GM12878 (cell line): ENCODE measurements around the gene SQSTM1. TPM values are rescaled to one million over a fixed set of nuclear protein-coding genes. Genes with fewer than 3 reads are reported as not detected.

Source experiments
- ATF3 ChIP-seq: IDR thresholded peaks from 2 replicates; pipeline ENCODE4 v1.6.1; 2011; ENCODE audit warnings: low read depth, mild to moderate bottlenecking, low read length, moderate library complexity, borderline replicate concordance; ENCODE audit errors: extremely low read depth
- ATF7 ChIP-seq: fragments of 450-650 bp; IDR thresholded peaks from 2 replicates; pipeline ENCODE4 v1.6.1; 2016; ENCODE audit warnings: low read depth, mild to moderate bottlenecking
- BCL3 ChIP-seq: IDR thresholded peaks from 2 replicates; pipeline ENCODE4 v1.6.1; 2011; ENCODE audit warnings: borderline replicate concordance, low read depth, mild to moderate bottlenecking, moderate library complexity, low read length; ENCODE audit not compliant: insufficient read depth, poor library complexity, severe bottlenecking
- CTCF ChIP-seq, 3 experiments: IDR thresholded peaks in 2 of 3; conservative IDR thresholded peaks in 1 of 3; 2 replicates each; pipeline ENCODE4 v1.5.1; 2011; ENCODE audit warnings: low read depth in 3 of 3, low read length in 3 of 3, mild to moderate bottlenecking in 3 of 3, control low read depth in 2 of 3, moderate library complexity in 2 of 3, inconsistent platforms in 1 of 3, mixed read lengths in 1 of 3; ENCODE audit not compliant: control insufficient read depth in 2 of 3, insufficient read depth in 1 of 3; ENCODE audit errors: extremely low read depth in 1 of 3
- EP300 ChIP-seq, 2 experiments: fragments of 150-350 bp in 1 of 2; IDR thresholded peaks; 2 replicates each; pipeline ENCODE4 v1.6.1; 2011 to 2012; ENCODE audit warnings: low read depth in 2 of 2, low read length in 2 of 2, borderline replicate concordance in 1 of 2, improper control_type of control experiment in 1 of 2, inconsistent platforms in 1 of 2; ENCODE audit not compliant: control insufficient read depth in 1 of 2
- ETV6 ChIP-seq, 2 experiments: fragments of 450-650 bp in 1 of 2; IDR thresholded peaks in 1 of 2; conservative IDR thresholded peaks in 1 of 2; 2 replicates each; pipeline ENCODE4 v1.6.1; 2014; ENCODE audit warnings: antibody characterized with exemption in 1 of 2, borderline replicate concordance in 1 of 2, low read depth in 1 of 2, mild to moderate bottlenecking in 1 of 2, moderate library complexity in 1 of 2
- FOXK2 ChIP-seq: fragments of 450-650 bp; IDR thresholded peaks from 2 replicates; pipeline ENCODE4 v1.6.1; 2017; ENCODE audit warnings: mild to moderate bottlenecking, moderate library complexity
- GABPA ChIP-seq: IDR thresholded peaks from 2 replicates; pipeline ENCODE4 v1.6.1; 2014; ENCODE audit warnings: antibody characterized with exemption, low read depth, mild to moderate bottlenecking, inconsistent platforms
- GATAD2B ChIP-seq: fragments of 450-650 bp; conservative IDR thresholded peaks from 2 replicates; pipeline ENCODE4 v1.6.1; 2017; ENCODE audit warnings: low read depth, mild to moderate bottlenecking, moderate library complexity
- HSF1 ChIP-seq: fragments of 150-350 bp; IDR thresholded peaks from 2 replicates; pipeline ENCODE4 v1.6.1; 2014; ENCODE audit warnings: mild to moderate bottlenecking, low read depth, low read length
- IKZF2 ChIP-seq, 2 experiments: fragments of 450-650 bp; IDR thresholded peaks; 2 replicates each; pipeline ENCODE4 v1.6.1; 2017; ENCODE audit warnings: mild to moderate bottlenecking in 2 of 2, moderate library complexity in 2 of 2
- JUNB ChIP-seq: IDR thresholded peaks from 2 replicates; pipeline ENCODE4 v1.6.1; 2016; ENCODE audit warnings: antibody characterized with exemption, mild to moderate bottlenecking
- KAT2A ChIP-seq: conservative IDR thresholded peaks from 2 replicates; pipeline ENCODE4 v1.6.1; 2011; ENCODE audit warnings: low read depth, low read length; ENCODE audit not compliant: control insufficient read depth
- KDM1A ChIP-seq: fragments of 200-600 bp; sonication (generic); IDR thresholded peaks from 2 replicates; pipeline ENCODE4 v1.6.1; 2016; ENCODE audit warnings: borderline replicate concordance
- NFXL1 ChIP-seq: fragments of 450-650 bp; IDR thresholded peaks from 2 replicates; pipeline ENCODE4 v1.6.1; 2017; ENCODE audit warnings: antibody characterized with exemption, mild to moderate bottlenecking, borderline replicate concordance
- PAX8 ChIP-seq: fragments of 450-650 bp; IDR thresholded peaks from 2 replicates; pipeline ENCODE4 v1.6.1; 2017; ENCODE audit warnings: mild to moderate bottlenecking, moderate library complexity
- POU2F2 ChIP-seq: IDR thresholded peaks from 3 replicates; pipeline ENCODE4 v1.6.1; 2011; ENCODE audit warnings: low read depth, mild to moderate bottlenecking, low read length, borderline replicate concordance
- RAD51 ChIP-seq: fragments of 450-650 bp; IDR thresholded peaks from 2 replicates; pipeline ENCODE4 v1.6.1; 2016; ENCODE audit warnings: moderate library complexity, mild to moderate bottlenecking, inconsistent platforms
- SP1 ChIP-seq: IDR thresholded peaks from one replicate; pipeline ENCODE4 v1.6.1; 2011; ENCODE audit warnings: low read depth, low read length
- SPI1 ChIP-seq: IDR thresholded peaks from 2 replicates; pipeline ENCODE4 v1.6.1; 2011; ENCODE audit warnings: low read depth, mild to moderate bottlenecking, low read length, moderate library complexity, borderline replicate concordance; ENCODE audit not compliant: insufficient read depth
- SREBF2 ChIP-seq: IDR thresholded peaks from 2 replicates; pipeline ENCODE4 v1.6.1; 2012; ENCODE audit warnings: mild to moderate bottlenecking, low read length
- TBL1XR1 ChIP-seq: IDR thresholded peaks from 2 replicates; pipeline ENCODE4 v1.6.1; 2012; ENCODE audit warnings: low read depth, low read length, improper control_type of control experiment
- USF1 ChIP-seq: IDR thresholded peaks from 2 replicates; pipeline ENCODE4 v1.6.1; 2011; ENCODE audit warnings: borderline replicate concordance, low read depth, mild to moderate bottlenecking, moderate library complexity, mixed read lengths, low read length; ENCODE audit not compliant: insufficient read depth; ENCODE audit errors: extremely low read length
- ZSCAN29 ChIP-seq: fragments of 450-650 bp; IDR thresholded peaks from 2 replicates; pipeline ENCODE4 v1.6.1; 2017; ENCODE audit warnings: mild to moderate bottlenecking, moderate library complexity
- polyA plus RNA-seq, 11 experiments: library from polyadenylated mRNA; depleted of rRNA in 4 of 11; unstranded in 6 of 11; stranded (reverse) in 5 of 11; fragments of >200 nt; fragmentation: Nextera tagmentation in 4 of 11; fragmentation: Illumina TruSeq in 1 of 11; extraction: Ambion mirVana in 4 of 11; extraction: Trizol in 1 of 11; gene quantifications; 1 replicate in 1 of 11; 2 replicates in 10 of 11; pipeline versions ENCODE4 v1.2.1 to v1.2.3, GENCODE V29; 2011 to 2016; ENCODE audit warnings: inconsistent platforms in 2 of 11, missing spikeins in 2 of 11, low read depth in 1 of 11
- total RNA-seq, 4 experiments: library from RNA; depleted of rRNA in 3 of 4; stranded (reverse); fragments of >200 nt in 3 of 4; fragmentation: Illumina TruSeq in 1 of 4; extraction: Trizol in 1 of 4; gene quantifications; 2 replicates each; pipeline versions ENCODE4 v1.2.1 to v1.2.3, GENCODE V29; 2013 to 2021

SQSTM1 gene
- total and polyA plus RNA-seq, 10 of the 15 experiments (the other 5 are each of a cell fraction or from before 2014, with no cell fraction given): 6.3 to 138 (median 62.1) TPM

- no peak for TF ChIP-seq KAT2A
- TF ChIP-seq SREBF2: no peak
- no peak for TF ChIP-seq GABPA
- TF ChIP-seq POU2F2: peak; percentile 96; the same call in 2 of the 3 replicates
- no peak for TF ChIP-seq USF1
- TF ChIP-seq ATF3: no peak
- no peak for TF ChIP-seq EP300 (IDR thresholded peaks at IDR 0.05; ENCODE audit: borderline replicate concordance in 1 of 2, control insufficient read depth in 1 of 2, low read depth in 2 of 2, low read length in 2 of 2)
- no peak for TF ChIP-seq FOXK2
- no peak for TF ChIP-seq ZSCAN29
- TF ChIP-seq ATF7: no peak
- no peak for TF ChIP-seq PAX8
- TF ChIP-seq NFXL1: no peak
- no peak for TF ChIP-seq KDM1A
- TF ChIP-seq SP1: peak; percentile 18
- TF ChIP-seq HSF1: no peak
- no peak for TF ChIP-seq JUNB
- no peak for TF ChIP-seq RAD51
- peak; percentile 85 for TF ChIP-seq SPI1
- no peak for TF ChIP-seq GATAD2B
- no peak for TF ChIP-seq BCL3
- TF ChIP-seq TBL1XR1: no peak; the same call in 1 of the 2 replicates
- TF ChIP-seq IKZF2 (IDR thresholded peaks at IDR 0.05): peak; percentile 58 to 64; a peak in 3 of 4 replicates
- no peak for TF ChIP-seq ETV6 (conservative IDR thresholded peaks at IDR 0.05 in 1 of 2, IDR thresholded peaks at IDR 0.05 in 1 of 2; ENCODE audit: borderline replicate concordance in 1 of 2, low read depth in 1 of 2)
- no peak for TF ChIP-seq CTCF (IDR thresholded peaks at IDR 0.05 in 2 of 3, conservative IDR thresholded peaks at IDR 0.05 in 1 of 3; ENCODE audit: control insufficient read depth in 2 of 3, extremely low read depth in 1 of 3, insufficient read depth in 1 of 3, low read depth in 3 of 3, low read length in 3 of 3)
These were observed 32.4 kb downstream of the SQSTM1 start (continued) for GRCh38 chr5:179852993-179853547.
